ENCODE results near the gene TSPAN15.

Gene TSPAN15

DNA sequence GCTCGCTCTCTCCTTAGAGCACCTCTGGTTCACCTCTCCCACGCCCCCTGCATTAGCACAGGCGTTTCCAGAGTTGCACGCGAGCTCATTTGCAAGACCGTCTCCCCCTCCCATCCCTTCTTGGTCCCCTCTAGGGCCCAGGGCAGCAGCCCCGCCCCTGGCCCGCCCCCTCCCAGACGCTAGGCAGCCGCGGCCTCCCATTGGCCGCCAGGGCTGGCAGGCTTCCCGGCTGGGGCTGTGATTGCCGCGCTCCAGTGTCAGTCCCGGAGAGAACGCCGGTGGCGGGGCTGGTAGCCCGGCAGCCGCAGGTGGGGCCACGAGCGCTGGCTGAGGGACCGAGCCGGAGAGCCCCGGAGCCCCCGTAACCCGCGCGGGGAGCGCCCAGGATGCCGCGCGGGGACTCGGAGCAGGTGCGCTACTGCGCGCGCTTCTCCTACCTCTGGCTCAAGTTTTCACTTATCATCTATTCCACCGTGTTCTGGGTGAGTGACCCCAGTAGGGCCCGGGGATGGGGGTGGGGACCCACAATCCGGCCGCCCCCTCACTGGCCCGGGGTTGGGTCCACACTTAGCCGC is at the start of gene TSPAN15:
Gene TSPAN15 (plus strand): TSS at position 257 of the 575 bp plus-strand sequence. CDS start 130 bp downstream, at position 387.
- DNase-seq (ENCODE audit: low read depth in 2 of 2): peak; percentile 45 to 56

DNA sequence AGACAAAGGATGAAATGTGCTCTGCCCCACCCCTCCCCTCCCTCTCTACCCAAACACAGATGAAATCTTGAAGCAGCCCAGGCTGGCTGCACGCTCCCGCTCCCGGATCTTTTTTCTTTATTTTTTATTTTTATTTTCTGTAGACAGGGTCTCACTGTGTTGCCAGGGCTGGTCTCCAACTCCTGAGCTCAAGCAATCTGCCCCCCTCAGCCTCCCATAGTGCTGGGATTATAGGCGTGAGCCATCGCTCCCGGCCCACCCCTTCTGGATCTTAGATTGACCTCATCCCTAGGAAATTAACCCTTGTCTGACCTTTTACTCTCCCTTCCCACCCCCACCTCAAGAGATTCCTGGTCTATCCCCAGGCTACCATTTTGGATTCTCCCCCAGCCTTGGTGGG is 48.9 kb upstream of the TSPAN15 start:
- DNase-seq (ENCODE audit: low read depth in 2 of 2): no peak

DNA sequence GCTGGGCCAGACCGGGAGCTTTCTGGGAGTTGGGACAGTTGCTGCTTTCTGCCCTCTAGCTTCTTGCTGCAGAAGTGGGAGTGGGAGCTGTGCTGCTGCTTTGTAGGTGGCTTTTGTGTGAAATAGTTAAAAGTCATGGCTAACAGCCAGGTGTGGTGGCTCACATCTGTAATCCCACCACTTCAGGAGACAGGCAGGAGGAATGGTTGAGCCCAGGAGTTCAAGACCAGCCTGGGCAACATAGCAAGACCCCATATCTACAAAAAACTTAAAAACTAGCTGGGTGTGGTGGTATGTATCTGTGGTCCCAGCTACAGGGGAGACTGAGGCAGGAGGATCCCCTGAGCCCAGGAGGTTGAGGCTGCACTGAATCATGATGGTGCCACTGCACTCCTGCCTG is 48.2 kb upstream of the TSPAN15 start:
- DNase-seq (ENCODE audit: low read depth in 2 of 2): no peak

DNA sequence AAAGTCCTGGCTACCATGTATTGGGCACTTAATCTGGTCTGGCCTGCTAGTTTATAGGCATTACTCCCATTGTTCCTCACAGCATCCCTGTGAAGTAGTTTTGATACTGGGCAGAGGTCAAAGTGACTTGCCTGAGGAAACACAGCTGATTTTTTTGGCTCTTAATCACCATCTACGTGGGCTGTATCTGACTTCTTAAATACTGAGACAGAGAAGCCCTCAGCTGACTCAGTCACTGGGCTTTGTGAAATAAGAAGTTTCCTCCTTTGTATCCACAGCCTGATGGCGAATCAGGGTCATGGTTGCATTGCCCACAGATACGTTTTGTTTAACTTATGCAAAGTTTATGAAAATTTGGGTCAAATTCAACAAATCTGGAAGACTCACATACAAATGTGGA is 47.7 kb upstream of the TSPAN15 start:
- DNase-seq (ENCODE audit: low read depth in 2 of 2): no peak

DNA sequence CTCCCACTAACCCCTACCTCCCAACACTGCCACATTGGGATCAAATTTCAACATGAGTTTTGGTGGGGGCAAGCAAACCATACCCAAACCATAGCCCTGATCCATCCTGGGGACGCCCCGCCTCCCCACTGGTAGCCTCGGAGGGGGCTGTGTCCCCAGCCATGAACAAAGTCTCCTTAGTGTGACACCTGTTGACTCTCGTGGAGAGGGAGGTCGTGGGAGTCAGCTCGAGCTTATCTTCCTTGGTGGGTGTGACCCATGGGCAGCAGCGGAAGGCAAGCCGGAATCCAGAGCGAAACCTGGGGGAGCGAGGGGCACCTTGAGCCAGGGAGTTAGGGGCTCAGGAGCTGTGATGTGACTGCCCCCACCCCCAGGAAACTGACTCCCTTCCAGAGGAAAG is 46.5 kb upstream of the TSPAN15 start:
- DNase-seq (ENCODE audit: low read depth in 2 of 2): no peak

DNA sequence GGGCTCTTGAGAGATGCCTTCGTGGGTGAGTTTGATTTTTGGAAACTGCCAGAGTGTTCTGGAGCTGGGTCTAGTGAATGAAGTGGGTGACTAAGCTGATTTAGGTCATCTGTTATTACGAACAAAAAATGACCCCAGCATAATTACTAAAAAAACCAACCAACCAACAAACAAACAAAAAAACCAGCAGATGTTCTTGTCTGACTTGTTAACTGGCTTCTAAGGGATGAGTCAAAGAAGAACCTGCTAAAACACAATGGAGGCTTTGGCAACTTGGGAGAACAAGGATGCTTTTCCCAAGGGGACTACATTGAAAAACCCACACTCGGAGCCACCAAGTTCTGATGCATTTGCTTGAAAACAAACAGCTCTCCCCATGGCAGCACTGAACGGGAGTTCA is 46.0 kb upstream of the TSPAN15 start:
- no peak for DNase-seq (ENCODE audit: low read depth in 2 of 2)

DNA sequence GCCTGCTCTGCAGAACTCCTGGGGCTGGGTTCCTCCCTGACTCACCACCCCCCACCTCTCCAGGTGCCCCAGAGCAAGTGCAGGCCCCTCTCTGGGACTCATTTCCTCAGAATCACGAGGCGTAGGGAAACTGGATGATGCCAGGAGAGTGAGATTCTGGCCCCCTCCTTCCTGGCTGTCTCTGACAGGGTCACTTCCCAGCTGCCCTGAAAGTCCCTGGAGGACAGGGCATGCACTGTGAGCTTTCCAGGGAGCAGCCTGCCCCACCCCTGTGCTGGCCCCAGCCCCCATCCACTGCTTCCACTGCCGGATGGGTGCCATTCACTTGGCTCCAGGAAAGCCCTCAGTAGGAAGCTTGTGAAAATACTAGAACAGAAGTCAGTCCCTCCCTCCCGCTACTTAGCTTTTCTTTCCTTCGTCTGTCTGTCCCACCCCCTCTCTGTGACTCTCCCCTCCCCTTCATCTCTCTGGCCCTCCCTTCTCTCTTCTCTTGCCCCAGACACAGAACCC is 44.9 kb upstream of the TSPAN15 start:
- no peak for DNase-seq (ENCODE audit: low read depth in 2 of 2)

DNA sequence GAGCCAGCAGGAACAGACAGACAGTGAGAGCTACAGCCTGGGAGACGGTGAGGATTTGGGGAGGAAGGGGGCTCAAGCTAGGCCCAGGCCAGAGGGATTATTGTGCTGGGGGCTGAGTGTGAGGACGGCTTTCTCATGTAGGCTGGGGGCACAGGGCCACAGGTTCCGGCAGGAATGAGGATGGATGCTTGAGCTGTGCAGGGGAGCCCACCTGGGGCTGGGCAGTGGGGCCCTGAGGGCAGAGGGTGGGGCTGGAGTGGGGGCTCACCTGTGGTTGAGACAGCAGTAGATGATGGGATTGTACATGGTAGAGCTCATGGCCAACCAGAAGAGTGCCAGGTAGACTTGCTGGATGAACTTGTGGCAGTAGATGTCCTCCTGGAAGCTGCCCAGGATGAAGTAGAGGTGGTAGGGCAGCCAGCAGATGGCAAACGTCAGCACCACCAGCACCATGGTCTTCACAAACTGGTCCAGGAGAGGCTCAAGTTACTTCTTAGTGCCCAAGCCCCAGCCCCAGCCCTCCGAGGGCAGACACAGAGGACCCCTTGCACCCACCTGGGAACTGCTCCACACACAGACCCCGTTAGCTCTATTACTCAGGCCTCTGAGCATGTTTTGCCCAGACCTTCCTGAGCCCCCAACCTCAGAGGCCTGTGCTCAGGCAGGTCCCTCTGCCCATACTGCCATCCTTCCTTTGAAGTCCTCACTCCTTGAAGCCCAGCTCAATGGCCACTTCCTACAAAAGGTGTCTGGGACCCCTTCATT is 44.3 kb upstream of the TSPAN15 start:
- DNase-seq (ENCODE audit: low read depth in 2 of 2): no peak

DNA sequence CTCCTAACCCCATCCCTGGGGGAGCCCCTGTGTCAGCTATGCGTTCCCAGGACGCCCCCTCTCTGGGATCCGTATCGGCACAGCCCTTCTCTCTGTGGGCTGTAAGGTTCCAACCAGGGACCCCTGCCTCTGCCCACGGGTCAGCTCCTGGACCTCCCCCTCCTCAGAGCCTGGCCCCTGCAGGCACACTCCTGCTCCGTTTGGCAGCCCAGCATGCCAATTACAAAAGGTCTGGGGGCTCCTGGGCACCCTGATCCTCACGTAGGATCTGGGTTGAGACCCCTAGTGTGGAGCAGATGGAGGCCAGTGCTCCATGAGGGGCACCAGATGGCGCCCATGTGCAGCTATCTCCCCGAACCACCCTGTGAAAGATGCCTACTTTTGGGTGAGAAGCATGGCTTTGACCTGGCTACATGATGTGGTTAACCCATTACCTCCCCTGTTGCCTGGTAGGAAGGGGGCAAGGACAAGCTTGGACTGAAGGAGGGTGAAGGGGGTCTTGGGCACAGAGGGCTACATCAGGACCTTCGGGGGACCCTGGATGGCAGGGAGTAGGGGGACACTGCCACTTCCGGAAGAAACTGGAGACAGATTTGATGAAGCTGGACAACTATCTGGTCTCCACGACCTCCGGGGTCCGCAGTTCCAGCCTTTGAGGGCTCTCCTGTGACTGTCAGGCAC is 43.5 kb upstream of the TSPAN15 start:
- DNase-seq (ENCODE audit: low read depth in 2 of 2): no peak

DNA sequence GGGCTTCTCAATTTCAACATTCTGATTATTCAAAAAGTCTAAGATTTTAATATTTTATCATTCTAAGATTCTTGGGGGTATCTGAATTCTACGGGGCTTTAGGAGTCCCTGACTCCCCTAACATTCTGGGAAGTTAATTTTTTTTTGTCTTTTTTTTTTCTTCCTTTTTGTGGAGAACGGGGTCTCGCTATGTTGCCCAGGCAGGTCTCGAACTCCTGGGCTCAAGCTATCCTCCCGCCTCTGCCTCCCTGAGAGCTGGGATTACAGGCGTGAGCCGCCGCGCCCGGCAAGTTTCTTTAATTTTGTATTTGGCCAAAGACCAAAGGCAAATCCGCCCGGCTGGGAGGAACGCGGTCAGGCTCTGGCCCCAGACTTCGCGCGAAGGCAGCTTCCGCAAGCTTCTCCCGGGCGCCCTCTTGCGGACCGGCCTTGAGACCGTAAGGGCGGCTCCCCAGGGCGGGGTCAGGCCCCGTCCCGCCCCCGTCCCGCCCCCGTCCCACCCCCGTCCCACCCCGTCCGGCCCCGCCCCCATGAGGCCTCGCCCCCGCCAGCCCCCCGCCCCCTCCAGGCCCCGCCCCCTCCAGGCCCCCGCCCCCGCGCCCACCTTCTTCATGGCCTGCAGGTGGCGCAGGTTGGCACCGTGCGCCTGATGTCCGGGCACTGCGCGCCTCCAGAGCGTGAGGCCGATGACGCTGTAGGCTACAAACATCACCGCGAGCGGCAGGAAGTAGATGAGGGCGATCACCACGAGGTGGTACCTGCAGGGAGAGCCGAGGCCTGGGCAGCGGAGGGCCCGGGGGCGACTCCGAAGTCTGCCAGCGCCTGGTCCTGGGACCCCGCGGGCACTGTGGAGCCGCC is 42.7 kb upstream of the TSPAN15 start:
- DNase-seq (ENCODE audit: low read depth in 2 of 2): peak; percentile 76 to 79

DNA sequence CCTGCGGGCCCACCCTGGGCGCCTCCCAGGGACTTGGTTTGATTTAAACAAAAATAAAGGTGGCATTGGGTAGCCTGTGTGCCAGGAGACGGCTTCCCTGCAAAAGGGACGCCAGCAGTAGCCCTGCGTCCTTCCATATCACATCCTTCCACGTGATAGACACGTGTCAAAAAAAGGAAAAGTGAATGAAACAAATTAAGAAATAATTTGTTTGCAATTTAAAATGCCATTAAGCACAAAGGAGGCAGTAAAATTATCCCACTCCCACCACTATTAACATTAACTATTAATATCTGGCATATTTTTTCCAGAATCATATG is 42.1 kb upstream of the TSPAN15 start:
- no peak for DNase-seq (ENCODE audit: low read depth in 2 of 2)

DNA sequence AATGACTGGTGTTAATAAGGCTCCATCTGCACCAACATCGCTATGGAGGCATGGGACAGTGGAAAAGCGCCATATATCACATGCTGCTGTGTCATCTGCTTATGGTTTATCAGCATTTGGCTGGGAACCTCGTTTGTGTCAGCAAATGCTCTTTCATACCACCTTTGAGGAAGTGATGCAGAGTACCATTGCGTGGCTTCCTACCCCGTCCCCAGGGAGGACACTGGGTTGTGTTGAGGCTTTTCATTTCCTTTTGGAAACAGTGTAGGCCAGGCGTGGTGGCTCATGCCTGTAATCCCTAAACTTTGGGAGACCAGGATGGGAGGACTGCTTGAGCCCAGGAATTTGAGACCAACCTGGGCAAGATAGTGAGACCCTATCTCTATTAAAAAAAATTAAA is 41.3 kb upstream of the TSPAN15 start:
- DNase-seq (ENCODE audit: low read depth in 2 of 2): no peak

DNA sequence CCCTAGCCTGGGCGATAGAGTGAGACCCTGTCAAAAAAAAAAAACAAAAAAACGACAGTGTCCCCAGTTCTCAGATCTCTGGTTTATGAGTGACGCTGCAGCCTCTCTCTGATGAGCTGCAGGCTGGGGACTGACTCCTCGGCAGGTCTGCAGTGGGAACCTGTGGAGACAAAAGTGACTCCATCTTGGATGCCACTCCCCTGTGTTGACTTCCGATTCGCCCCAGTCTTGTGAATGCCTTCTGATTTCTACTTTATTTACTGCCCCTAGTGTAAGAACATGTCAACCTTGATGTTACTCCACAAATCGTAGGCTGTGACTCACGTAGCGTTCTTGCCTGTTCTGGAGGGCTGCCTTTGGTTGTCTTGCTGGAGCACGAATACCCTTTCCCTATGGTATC is 40.8 kb upstream of the TSPAN15 start:
- DNase-seq (ENCODE audit: low read depth in 2 of 2): no peak

DNA sequence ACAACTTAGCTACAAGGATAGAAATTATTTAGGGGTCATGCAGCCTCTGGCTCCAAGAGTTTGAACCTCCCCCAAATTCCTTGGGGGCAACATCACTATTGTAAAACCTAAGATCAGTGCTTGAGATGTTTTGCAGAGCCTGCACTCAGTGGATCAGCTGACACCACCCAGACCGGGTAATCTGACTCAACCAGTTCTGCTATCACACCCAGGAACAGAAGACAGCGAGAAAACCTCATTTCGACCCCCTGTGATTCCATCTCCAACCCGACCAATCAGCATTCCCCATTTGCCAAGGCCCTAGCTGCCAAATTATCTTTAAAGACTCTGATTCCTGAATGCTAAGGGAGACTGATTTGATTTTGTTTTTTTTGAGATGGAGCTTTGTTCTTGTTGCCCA is 39.8 kb upstream of the TSPAN15 start:
- DNase-seq (ENCODE audit: low read depth in 2 of 2): no peak

DNA sequence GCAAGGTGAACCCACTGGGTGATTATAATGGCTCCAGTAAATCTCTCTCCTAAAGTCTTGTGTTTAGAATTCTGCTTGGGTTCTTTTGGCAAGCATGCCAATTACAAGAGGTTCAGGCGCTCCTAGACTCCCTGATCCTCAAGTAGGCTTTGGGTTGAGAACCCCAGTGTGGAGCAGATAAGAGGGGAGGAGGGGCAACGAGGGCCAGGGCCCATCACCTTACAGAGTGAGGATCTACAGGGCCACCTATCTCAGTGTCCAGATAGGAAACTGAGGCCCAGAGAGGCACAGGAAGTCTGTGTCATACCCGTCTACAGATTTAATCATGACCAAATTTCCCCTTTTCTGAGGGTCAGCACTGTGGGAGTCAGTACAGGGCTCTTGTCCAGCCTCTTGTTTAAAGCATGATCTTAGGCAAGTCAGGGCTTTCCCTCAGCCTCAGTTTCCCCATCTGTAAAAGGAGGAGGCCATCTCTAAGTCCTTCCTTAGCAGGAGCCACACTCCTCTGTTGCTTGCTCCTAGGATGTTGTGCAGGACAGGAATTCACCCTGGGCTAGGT is 39.0 kb upstream of the TSPAN15 start:
- no peak for DNase-seq (ENCODE audit: low read depth in 2 of 2)

DNA sequence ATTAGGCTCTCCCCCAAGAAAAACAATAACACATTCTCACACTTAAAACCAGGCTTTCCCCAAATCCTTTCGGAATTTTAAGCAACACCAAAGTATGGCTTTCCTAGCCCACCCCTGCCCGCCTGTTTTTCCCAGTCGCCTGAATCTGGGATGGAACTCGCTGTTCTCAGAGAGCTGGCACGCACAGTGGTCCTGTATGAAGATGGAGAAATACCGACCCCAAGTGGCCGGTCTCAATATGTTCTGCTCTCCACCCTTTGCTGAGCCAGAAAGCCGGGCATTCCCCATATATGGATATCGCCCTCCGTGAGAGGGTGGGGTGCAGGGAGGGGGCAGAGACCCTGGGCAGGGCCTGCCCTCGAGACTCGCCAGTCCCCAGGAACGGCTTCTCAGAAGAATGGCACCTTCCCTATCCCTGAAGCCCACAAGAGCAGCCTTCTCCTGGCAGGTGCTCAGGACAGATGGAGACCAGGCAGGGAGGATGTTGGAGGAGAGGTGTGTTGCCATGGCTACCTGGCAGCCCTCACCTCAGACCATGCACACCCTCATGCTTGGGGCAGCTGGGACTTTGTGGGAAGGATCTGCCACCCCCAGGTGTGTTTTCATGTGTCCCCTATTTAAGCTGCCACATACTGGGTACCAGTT is 37.9 kb upstream of the TSPAN15 start:
- no peak for DNase-seq (ENCODE audit: low read depth in 2 of 2)

DNA sequence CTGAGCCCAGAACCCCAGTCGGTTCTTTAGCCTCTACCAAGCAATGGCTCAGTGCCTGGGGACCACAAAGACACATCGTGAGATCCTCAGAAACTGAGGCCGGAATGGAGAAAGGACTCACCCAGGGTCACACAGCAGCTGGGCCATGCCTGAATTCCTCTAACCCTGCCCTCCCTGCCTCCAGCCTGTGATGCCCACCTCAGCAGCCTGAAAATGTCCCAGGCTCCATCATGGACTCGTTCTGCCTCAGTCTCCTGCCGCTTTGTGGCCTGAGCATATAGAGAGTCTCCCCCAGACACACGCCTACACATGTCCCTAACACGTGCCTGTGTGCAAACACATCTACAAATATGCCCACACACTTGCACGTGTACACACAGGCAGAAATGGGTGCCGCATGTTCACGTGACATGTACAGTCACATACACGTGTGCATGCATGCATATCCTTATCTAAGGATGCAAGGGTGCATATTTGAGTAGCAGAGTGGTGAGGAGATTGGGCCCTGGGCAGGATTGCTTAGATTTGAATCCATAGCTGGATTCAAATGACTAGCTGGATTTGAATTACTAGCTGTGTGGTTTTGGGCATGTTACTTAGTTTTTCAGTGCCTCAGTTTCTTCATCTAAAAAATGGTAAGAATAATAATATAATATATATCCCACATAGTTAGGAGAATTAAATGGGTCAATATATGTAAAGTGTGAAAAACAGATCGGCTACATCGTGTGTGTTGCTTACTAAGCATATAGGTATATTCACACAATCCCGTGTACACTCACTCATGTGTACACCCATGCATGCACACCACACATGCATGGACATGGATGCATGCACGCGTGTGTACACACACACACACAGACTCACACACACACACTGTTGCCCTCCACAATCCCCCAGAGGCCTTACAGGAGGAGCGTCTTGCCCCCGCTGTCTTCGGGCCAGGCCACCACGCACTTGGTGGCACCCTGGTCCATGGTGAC is 36.9 kb upstream of the TSPAN15 start:
- no peak for DNase-seq (ENCODE audit: low read depth in 2 of 2)

DNA sequence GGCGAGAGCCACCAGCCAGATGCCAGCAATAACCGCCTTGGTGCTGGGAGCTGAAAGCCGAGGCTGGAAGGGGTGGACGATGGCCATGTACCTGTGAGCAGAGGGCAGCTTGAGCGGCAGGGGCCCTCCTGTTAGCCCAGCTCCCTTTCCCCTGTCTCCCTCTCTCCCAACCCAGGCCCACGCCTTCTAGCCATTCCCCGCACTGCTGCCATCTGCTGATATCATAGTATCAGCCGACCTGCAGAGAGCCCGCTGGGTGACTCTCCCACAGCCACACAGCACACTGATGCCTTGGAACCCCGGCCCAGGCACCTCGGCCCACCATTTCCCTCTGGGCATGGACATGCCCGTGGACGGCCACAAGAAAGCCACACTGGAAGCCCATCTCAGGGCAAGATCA is 36.2 kb upstream of the TSPAN15 start:
- no peak for DNase-seq (ENCODE audit: low read depth in 2 of 2)

DNA sequence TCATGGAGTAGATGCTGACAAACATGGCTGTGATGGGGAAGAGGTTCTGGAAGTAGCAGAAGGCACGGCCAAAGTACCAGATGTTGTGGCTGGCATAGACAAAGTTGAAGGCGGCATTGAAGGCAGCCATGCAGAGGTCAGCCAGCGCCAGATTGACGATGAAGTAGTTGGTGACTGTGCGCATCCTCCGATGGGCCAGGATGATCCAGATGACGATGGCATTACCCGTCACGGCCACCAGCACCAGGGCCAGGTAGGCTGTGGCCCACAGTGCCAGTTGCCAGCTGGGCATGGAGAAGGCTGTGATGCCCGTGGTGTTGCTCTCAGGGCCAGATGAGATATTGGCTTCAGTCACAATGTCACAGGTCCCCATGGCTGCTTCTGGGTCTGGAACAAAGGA is 35.3 kb upstream of the TSPAN15 start:
- DNase-seq (ENCODE audit: low read depth in 2 of 2): no peak

DNA sequence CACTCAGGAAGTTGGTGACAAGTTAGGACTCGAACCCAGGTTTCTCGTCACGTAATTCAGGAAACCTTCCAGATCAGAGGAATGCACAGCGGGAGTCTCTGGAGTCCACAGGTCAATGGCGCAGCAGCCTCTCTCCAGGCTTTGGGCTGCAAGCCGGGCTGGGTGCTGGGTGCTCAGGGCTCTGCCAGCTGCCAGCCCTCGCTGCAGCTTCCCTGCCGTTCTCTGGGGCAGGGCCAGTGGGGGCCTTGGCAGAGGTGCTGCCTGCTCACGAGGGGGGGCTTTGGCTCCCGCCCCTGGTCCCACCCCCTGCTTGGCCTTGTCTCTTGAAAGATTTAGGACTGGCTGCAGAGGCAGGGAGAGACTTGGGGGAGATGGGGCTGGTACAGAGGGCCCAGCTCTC is 34.6 kb upstream of the TSPAN15 start, which contains the start of gene TACR2:
Gene TACR2 (minus strand): TSS at position 224 of the 400 bp plus-strand sequence. CDS start 595 bp downstream, outside the sequence.
- DNase-seq (ENCODE audit: low read depth in 2 of 2): no peak
